ENCODE data around the gene MTCL1. TPM values are rescaled to one million over a fixed set of nuclear protein-coding genes. Genes with fewer than 3 reads are reported as not detected.

MTCL1 gene
- total RNA-seq, 1 donor from 2014 or later, result 2.9 TPM

- H3K4me1 Mint-ChIP-seq, result peaks cover 33% of the 10 kb centered on the region
- no peak for DNase-seq
- intact Hi-C loops (cut with micrococcal nuclease), result no loop called here
- ATAC-seq (ENCODE audit: low read depth), result no peak
- POLR2A ChIA-PET, result no interaction called here
- TF ChIP-seq CTCF (IDR thresholded peaks at IDR 0.05), result no peak
- no peak overlapping the region for H3K4me3 Mint-ChIP-seq
- peaks cover 9% of the 10 kb centered on the region for H3K36me3 Mint-ChIP-seq (ENCODE audit: low read depth)
- no peak overlapping the region for H3K27ac Mint-ChIP-seq
- CTCF ChIA-PET, result no interaction called here
- no peaks in the 10 kb centered on the region for H3K27me3 Mint-ChIP-seq
- H3K9me3 Mint-ChIP-seq, result peaks cover 16% of the 10 kb centered on the region
These were observed 36.2 kb downstream of the MTCL1 start for GRCh38 chr18:8741532-8741931.

- H3K9me3 Mint-ChIP-seq, result peaks cover 16% of the 10 kb centered on the region
- peaks cover 9% of the 10 kb centered on the region for H3K36me3 Mint-ChIP-seq (ENCODE audit: low read depth)
- no peak overlapping the region for H3K4me3 Mint-ChIP-seq
- ChIA-PET POLR2A (no interaction called here), CTCF (no interaction called here)
- DNase-seq, result no peak
- ATAC-seq (ENCODE audit: low read depth), result no peak
- no peaks in the 10 kb centered on the region for H3K27me3 Mint-ChIP-seq
- peaks cover 34% of the 10 kb centered on the region for H3K4me1 Mint-ChIP-seq
- TF ChIP-seq CTCF (IDR thresholded peaks at IDR 0.05), result no peak
- intact Hi-C loops (cut with micrococcal nuclease), result no loop called here
- peak overlapping the region; percentile 46 for H3K27ac Mint-ChIP-seq
These were observed 37.3 kb downstream of the MTCL1 start for GRCh38 chr18:8742387-8743361.

GRCh38 chr18:8744038-8744437 lies 38.7 kb downstream of the MTCL1 start:
- Mint-ChIP-seq H3K9me3 (peaks cover 16% of the 10 kb centered on the region), H3K36me3 (ENCODE audit: low read depth) (peaks cover 9% of the 10 kb centered on the region), H3K27me3 (no peaks in the 10 kb centered on the region), H3K4me3 (no peak overlapping the region), H3K4me1 (peaks cover 28% of the 10 kb centered on the region), H3K27ac (no peak overlapping the region)
- POLR2A ChIA-PET, result no interaction called here
- no peak for TF ChIP-seq CTCF (IDR thresholded peaks at IDR 0.05)
- CTCF ChIA-PET, result no interaction called here
- ATAC-seq (ENCODE audit: low read depth) (no peak), DNase-seq (no peak)
- intact Hi-C loops (cut with micrococcal nuclease), result no loop called here

- Mint-ChIP-seq H3K27me3 (no peaks in the 10 kb centered on the region), H3K4me1 (peaks cover 28% of the 10 kb centered on the region), H3K27ac (no peak overlapping the region), H3K9me3 (peaks cover 16% of the 10 kb centered on the region), H3K36me3 (ENCODE audit: low read depth) (peaks cover 9% of the 10 kb centered on the region), H3K4me3 (no peak overlapping the region)
- ATAC-seq (ENCODE audit: low read depth) (no peak), DNase-seq (no peak)
- intact Hi-C loops (cut with micrococcal nuclease), result no loop called here
- ChIA-PET CTCF (no interaction called here), POLR2A (no interaction called here)
- no peak for TF ChIP-seq CTCF (IDR thresholded peaks at IDR 0.05)
These were observed 39.3 kb downstream of the MTCL1 start for GRCh38 chr18:8744656-8745055.

- Mint-ChIP-seq H3K9me3 (peaks cover 16% of the 10 kb centered on the region), H3K4me3 (no peak overlapping the region), H3K4me1 (peaks cover 26% of the 10 kb centered on the region), H3K36me3 (ENCODE audit: low read depth) (peaks cover 8% of the 10 kb centered on the region), H3K27ac (no peak overlapping the region), H3K27me3 (no peaks in the 10 kb centered on the region)
- ChIA-PET POLR2A (no interaction called here), CTCF (no interaction called here)
- intact Hi-C loops (cut with micrococcal nuclease), result no loop called here
- no peak for ATAC-seq (ENCODE audit: low read depth)
- no peak for DNase-seq
- no peak for TF ChIP-seq CTCF (IDR thresholded peaks at IDR 0.05)
These were observed 40.1 kb downstream of the MTCL1 start for GRCh38 chr18:8745355-8746014.
